ENCODE results near the gene RUSC1. TPM values are rescaled to one million over a fixed set of nuclear protein-coding genes. Genes with fewer than 3 reads are reported as not detected.

RUSC1 gene
- total and polyA plus RNA-seq, 2 of the 8 experiments (the other 6 are each of a cell fraction or from before 2014, with no cell fraction given): 54.6 to 90.4 TPM

DNA sequence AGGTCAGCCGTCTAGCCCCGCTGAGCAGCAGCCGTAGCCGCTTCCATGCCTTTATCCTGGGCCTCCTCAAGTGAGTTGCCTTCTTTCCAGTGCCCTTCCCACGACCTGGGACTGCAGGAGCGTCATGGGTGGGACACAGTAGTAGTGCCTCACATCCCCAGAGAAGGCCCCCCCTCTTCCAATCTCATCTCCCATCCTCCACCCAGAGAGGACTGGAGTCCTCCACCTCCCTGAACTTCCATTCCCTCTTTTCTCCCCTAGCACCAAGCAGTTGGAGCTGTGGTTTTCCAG, 4.9 kb downstream of the RUSC1 start (continued):
- TF ChIP-seq, protein P1, sequence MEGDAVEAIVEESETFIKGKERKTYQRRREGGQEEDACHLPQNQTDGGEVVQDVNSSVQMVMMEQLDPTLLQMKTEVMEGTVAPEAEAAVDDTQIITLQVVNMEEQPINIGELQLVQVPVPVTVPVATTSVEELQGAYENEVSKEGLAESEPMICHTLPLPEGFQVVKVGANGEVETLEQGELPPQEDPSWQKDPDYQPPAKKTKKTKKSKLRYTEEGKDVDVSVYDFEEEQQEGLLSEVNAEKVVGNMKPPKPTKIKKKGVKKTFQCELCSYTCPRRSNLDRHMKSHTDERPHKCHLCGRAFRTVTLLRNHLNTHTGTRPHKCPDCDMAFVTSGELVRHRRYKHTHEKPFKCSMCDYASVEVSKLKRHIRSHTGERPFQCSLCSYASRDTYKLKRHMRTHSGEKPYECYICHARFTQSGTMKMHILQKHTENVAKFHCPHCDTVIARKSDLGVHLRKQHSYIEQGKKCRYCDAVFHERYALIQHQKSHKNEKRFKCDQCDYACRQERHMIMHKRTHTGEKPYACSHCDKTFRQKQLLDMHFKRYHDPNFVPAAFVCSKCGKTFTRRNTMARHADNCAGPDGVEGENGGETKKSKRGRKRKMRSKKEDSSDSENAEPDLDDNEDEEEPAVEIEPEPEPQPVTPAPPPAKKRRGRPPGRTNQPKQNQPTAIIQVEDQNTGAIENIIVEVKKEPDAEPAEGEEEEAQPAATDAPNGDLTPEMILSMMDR (IDR thresholded peaks at IDR 0.05; ENCODE audit: control extremely low read depth in 1 of 3, insufficient read depth in 1 of 3, low read depth in 1 of 3, low read length in 3 of 3): no peak
- TF ChIP-seq TEAD4 (IDR thresholded peaks at IDR 0.05; ENCODE audit: low read depth, low read length) (no peak), SUZ12 (IDR thresholded peaks at IDR 0.05; ENCODE audit: low read length) (no peak), SAP30 (IDR thresholded peaks at IDR 0.05; ENCODE audit: insufficient read depth, insufficient replicate concordance, low read length) (no peak), SP2 (IDR thresholded peaks at IDR 0.05; ENCODE audit: low read length) (no peak), BACH1 (IDR thresholded peaks at IDR 0.05; ENCODE audit: low read length) (no peak), POU5F1 (IDR thresholded peaks at IDR 0.05; ENCODE audit: low read depth, low read length) (no peak)
